Lower leg skin (tissue), 3 donors: ENCODE measurements around the gene SUPT5H.

Experiments
- CTCF ChIP-seq, 3 donors: fragments of 450-650 bp; IDR thresholded peaks; one replicate each; pipeline ENCODE4 v1.5.1; 2016; ENCODE audit warnings: antibody characterized with exemption in 3 of 3, mild to moderate bottlenecking in 3 of 3, moderate library complexity in 2 of 3
- POLR2A ChIP-seq, 2 donors: fragments of 450-650 bp; IDR thresholded peaks; one replicate each; pipeline ENCODE4 v1.6.1; 2016 to 2017; ENCODE audit warnings: antibody characterized with exemption in 2 of 2, mild to moderate bottlenecking in 1 of 2, moderate library complexity in 1 of 2

DNA sequence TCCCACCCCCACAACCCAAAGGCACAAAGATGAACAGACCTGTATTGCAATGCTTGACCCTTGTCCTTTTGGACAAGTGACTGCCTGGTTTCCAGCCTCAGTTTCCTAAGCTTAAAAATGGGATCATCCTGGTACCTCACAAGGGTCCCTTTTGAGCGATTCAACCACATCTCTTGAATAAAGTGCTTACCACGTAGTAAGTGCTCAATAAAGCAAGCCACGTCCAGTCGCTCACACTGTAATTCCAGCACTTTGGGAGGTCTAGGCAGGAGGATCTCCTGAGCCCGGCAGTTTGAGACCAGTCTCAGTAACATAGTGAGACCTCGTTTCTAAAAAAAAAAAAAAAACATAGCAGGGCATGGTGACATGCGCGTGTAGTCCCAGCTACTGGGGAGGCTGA, 54.5 kb downstream of the SUPT5H start:
- no peak for TF ChIP-seq CTCF (IDR thresholded peaks at IDR 0.05)
- no peak for TF ChIP-seq POLR2A (IDR thresholded peaks at IDR 0.05)
